ENCODE results near the gene INS. TPM values are rescaled to one million over a fixed set of nuclear protein-coding genes. Genes with fewer than 3 reads are reported as not detected.
"Not testable (repeated sequence)": the region's sequence is repeated elsewhere in the genome, so short reads cannot be mapped to it uniquely, and the experiment has no call there.

Gene INS
- total and polyA plus RNA-seq, 3 experiments from 2014 or later, result not detected

- peaks cover 14 to 18% of the 10 kb centered on the region in 2 donors for H3K27me3 Mint-ChIP-seq
- H3K9me3 Mint-ChIP-seq, result no peaks in the 10 kb centered on the region
- peaks cover 6% of the 10 kb centered on the region for H3K27me3 ChIP-seq (ENCODE audit: insufficient read depth, low read length, poor library complexity, severe bottlenecking)
- H3K4me3 ChIP-seq (ENCODE audit: low read length), result no peak overlapping the region
- H3K4me1 ChIP-seq (ENCODE audit: insufficient read depth, low read length), result no peaks in the 10 kb centered on the region
- POLR2A ChIA-PET, result no interaction called here
- H3K27ac Mint-ChIP-seq, result no peak overlapping the region
- CTCF ChIA-PET, result no interaction called here
- DNase-seq, result peak in 1 of 5 donors; percentile 43
- H3K27ac ChIP-seq (ENCODE audit: low read depth, low read length), result no peak overlapping the region
- no peaks in the 10 kb centered on the region for H3K9me3 ChIP-seq (ENCODE audit: low read length)
- H3K4me1 Mint-ChIP-seq, result no peaks in the 10 kb centered on the region
- H3K36me3 Mint-ChIP-seq, result no peaks in the 10 kb centered on the region
- H3K4me3 Mint-ChIP-seq, result no peak overlapping the region
- H3K36me3 ChIP-seq (ENCODE audit: insufficient read depth, low read length), result no peaks in the 10 kb centered on the region
Observed at GRCh38 chr11:2129699-2130366, 31.2 kb downstream of the INS start.

- no peak overlapping the region for H3K27ac Mint-ChIP-seq
Observed at GRCh38 chr11:2129308-2129698, 31.7 kb downstream of the INS start.

GRCh38 chr11:2128511-2129307, 32.3 kb downstream of the INS start:
- no peaks in the 10 kb centered on the region for H3K4me1 Mint-ChIP-seq
- CTCF ChIA-PET, result no interaction called here
- H3K9me3 ChIP-seq (ENCODE audit: low read length), result no peaks in the 10 kb centered on the region

More at GRCh38 chr11:2129308-2129698, 31.7 kb downstream of the INS start:
- no peak overlapping the region for H3K27ac ChIP-seq (ENCODE audit: low read depth, low read length)
- no peak overlapping the region for H3K4me3 ChIP-seq (ENCODE audit: low read length)
- Mint-ChIP-seq H3K4me1 (no peaks in the 10 kb centered on the region), H3K9me3 (no peaks in the 10 kb centered on the region), H3K36me3 (no peaks in the 10 kb centered on the region), H3K4me3 (no peak overlapping the region), H3K27me3 (peaks cover 13 to 23% of the 10 kb centered on the region in 2 donors)
- no peaks in the 10 kb centered on the region for H3K36me3 ChIP-seq (ENCODE audit: insufficient read depth, low read length)
- H3K9me3 ChIP-seq (ENCODE audit: low read length), result no peaks in the 10 kb centered on the region
- peak in 1 of 5 donors; percentile 32 for DNase-seq
- ChIA-PET POLR2A (no interaction called here), CTCF (no interaction called here)
- no peaks in the 10 kb centered on the region for H3K4me1 ChIP-seq (ENCODE audit: insufficient read depth, low read length)
- H3K27me3 ChIP-seq (ENCODE audit: insufficient read depth, low read length, poor library complexity, severe bottlenecking), result peaks cover 5% of the 10 kb centered on the region

GRCh38 chr11:2128130-2128510, 32.9 kb downstream of the INS start:
- Histone ChIP-seq H3K27ac (ENCODE audit: low read depth, low read length) (no peak overlapping the region), H3K27me3 (ENCODE audit: insufficient read depth, low read length, poor library complexity, severe bottlenecking) (no peaks in the 10 kb centered on the region), H3K4me1 (ENCODE audit: insufficient read depth, low read length) (no peaks in the 10 kb centered on the region), H3K4me3 (ENCODE audit: low read length) (no peak overlapping the region), H3K36me3 (ENCODE audit: insufficient read depth, low read length) (no peaks in the 10 kb centered on the region), H3K9me3 (ENCODE audit: low read length) (no peaks in the 10 kb centered on the region)
- peaks cover 11 to 25% of the 10 kb centered on the region in 2 donors for H3K27me3 Mint-ChIP-seq
- no peaks in the 10 kb centered on the region for H3K36me3 Mint-ChIP-seq
- POLR2A ChIA-PET, result no interaction called here
- H3K4me1 Mint-ChIP-seq, result no peaks in the 10 kb centered on the region
- peaks cover 0 to 2% (median 0%) of the 10 kb centered on the region in 5 donors for H3K9me3 Mint-ChIP-seq
- CTCF ChIA-PET, result no interaction called here
- no peak overlapping the region for H3K27ac Mint-ChIP-seq
- peak in 1 of 5 donors; percentile 8 for DNase-seq
- H3K4me3 Mint-ChIP-seq, result no peak overlapping the region

More at GRCh38 chr11:2128511-2129307, 32.3 kb downstream of the INS start:
- peak in 1 of 5 donors; percentile 21 for DNase-seq
- Histone ChIP-seq H3K4me3 (ENCODE audit: low read length) (no peak overlapping the region), H3K36me3 (ENCODE audit: insufficient read depth, low read length) (no peaks in the 10 kb centered on the region), H3K27ac (ENCODE audit: low read depth, low read length) (no peak overlapping the region), H3K4me1 (ENCODE audit: insufficient read depth, low read length) (no peaks in the 10 kb centered on the region), H3K27me3 (ENCODE audit: insufficient read depth, low read length, poor library complexity, severe bottlenecking) (no peaks in the 10 kb centered on the region)
- H3K27me3 Mint-ChIP-seq, result peaks cover 13 to 27% of the 10 kb centered on the region in 2 donors
- H3K27ac Mint-ChIP-seq, result no peak overlapping the region
- POLR2A ChIA-PET, result no interaction called here
- no peaks in the 10 kb centered on the region for H3K9me3 Mint-ChIP-seq
- H3K4me3 Mint-ChIP-seq, result no peak overlapping the region
- H3K36me3 Mint-ChIP-seq, result no peaks in the 10 kb centered on the region

GRCh38 chr11:2127482-2128129, 33.4 kb downstream of the INS start:
- Histone ChIP-seq H3K27ac (ENCODE audit: low read depth, low read length) (no peak overlapping the region), H3K36me3 (ENCODE audit: insufficient read depth, low read length) (no peaks in the 10 kb centered on the region), H3K4me1 (ENCODE audit: insufficient read depth, low read length) (no peaks in the 10 kb centered on the region), H3K9me3 (ENCODE audit: low read length) (no peaks in the 10 kb centered on the region), H3K4me3 (ENCODE audit: low read length) (no peak overlapping the region), H3K27me3 (ENCODE audit: insufficient read depth, low read length, poor library complexity, severe bottlenecking) (no peaks in the 10 kb centered on the region)
- peak in 1 of 5 donors; percentile 19 for DNase-seq
- Mint-ChIP-seq H3K36me3 (no peaks in the 10 kb centered on the region), H3K9me3 (peaks cover 0 to 2% (median 0%) of the 10 kb centered on the region in 5 donors), H3K4me1 (no peaks in the 10 kb centered on the region), H3K4me3 (no peak overlapping the region), H3K27ac (peak overlapping the region in 2 of 8 donors; percentile 51 to 68), H3K27me3 (peaks cover 9 to 23% of the 10 kb centered on the region in 2 donors)
- ChIA-PET CTCF (no interaction called here), POLR2A (no interaction called here)

- DNase-seq, result peak in 1 of 5 donors; percentile 16
- ChIA-PET CTCF (no interaction called here), POLR2A (no interaction called here)
- no peaks in the 10 kb centered on the region for H3K4me1 ChIP-seq (ENCODE audit: insufficient read depth, low read length)
- no peak overlapping the region for H3K4me3 ChIP-seq (ENCODE audit: low read length)
- H3K9me3 Mint-ChIP-seq, result peaks cover 0 to 2% (median 0%) of the 10 kb centered on the region in 5 donors
- no peaks in the 10 kb centered on the region for H3K36me3 ChIP-seq (ENCODE audit: insufficient read depth, low read length)
- H3K27me3 Mint-ChIP-seq, result peaks cover 9 to 19% of the 10 kb centered on the region in 2 donors
- H3K4me1 Mint-ChIP-seq, result no peaks in the 10 kb centered on the region
- H3K9me3 ChIP-seq (ENCODE audit: low read length), result no peaks in the 10 kb centered on the region
- no peaks in the 10 kb centered on the region for H3K27me3 ChIP-seq (ENCODE audit: insufficient read depth, low read length, poor library complexity, severe bottlenecking)
- H3K27ac ChIP-seq (ENCODE audit: low read depth, low read length), result no peak overlapping the region
- no peak overlapping the region for H3K27ac Mint-ChIP-seq
- H3K36me3 Mint-ChIP-seq, result no peaks in the 10 kb centered on the region
- H3K4me3 Mint-ChIP-seq, result no peak overlapping the region
Observed at GRCh38 chr11:2126520-2127085, 34.4 kb downstream of the INS start.

- H3K4me1 ChIP-seq (ENCODE audit: insufficient read depth, low read length); H3K27ac ChIP-seq (ENCODE audit: low read depth, low read length); H3K9me3 Mint-ChIP-seq; H3K27me3 ChIP-seq (ENCODE audit: insufficient read depth, low read length, poor library complexity, severe bottlenecking); H3K36me3 ChIP-seq (ENCODE audit: insufficient read depth, low read length); H3K4me3 Mint-ChIP-seq; H3K9me3 ChIP-seq (ENCODE audit: low read length); H3K4me1 Mint-ChIP-seq; POLR2A ChIA-PET; H3K36me3 Mint-ChIP-seq; CTCF ChIA-PET; H3K27ac Mint-ChIP-seq; H3K4me3 ChIP-seq (ENCODE audit: low read length): not testable (repeated sequence)
- DNase-seq, result peak in 1 of 5 donors; percentile 12
- peaks cover 9 to 20% of the 10 kb centered on the region in 2 donors for H3K27me3 Mint-ChIP-seq
Observed at GRCh38 chr11:2124736-2125484, 36.1 kb downstream of the INS start.
